Endothelial cell (in vitro differentiated cells): ENCODE data around the gene IL2RG. TPM values are rescaled to one million over a fixed set of nuclear protein-coding genes. Genes with fewer than 3 reads are reported as not detected.

Experiments
- DNase-seq: peaks from one replicate; pipeline ENCODE4 v3.0.0; 2021; ENCODE audit warnings: low spot score
- H3K27ac Mint-ChIP-seq: one replicate; pipeline ENCODE4 v1.8.0; 2021; ENCODE audit warnings: mixed read lengths, inconsistent platforms; ENCODE audit not compliant: unreplicated experiment
- H3K27me3 Mint-ChIP-seq: one replicate; pipeline ENCODE4 v1.8.0; 2021; ENCODE audit warnings: mild to moderate bottlenecking, moderate library complexity, mixed read lengths, inconsistent platforms; ENCODE audit not compliant: unreplicated experiment
- H3K36me3 Mint-ChIP-seq: one replicate; pipeline ENCODE4 v1.8.0; 2021; ENCODE audit warnings: mild to moderate bottlenecking, low read depth, mixed read lengths, inconsistent platforms; ENCODE audit not compliant: unreplicated experiment
- H3K4me1 Mint-ChIP-seq: one replicate; pipeline ENCODE4 v1.8.0; 2021; ENCODE audit warnings: mild to moderate bottlenecking, mixed read lengths, inconsistent platforms; ENCODE audit not compliant: unreplicated experiment
- H3K4me3 Mint-ChIP-seq: one replicate; pipeline ENCODE4 v1.8.0; 2021; ENCODE audit warnings: mild to moderate bottlenecking, mixed read lengths, inconsistent platforms; ENCODE audit not compliant: unreplicated experiment
- H3K9me3 Mint-ChIP-seq: one replicate; pipeline ENCODE4 v1.8.0; 2021; ENCODE audit warnings: mixed read lengths, inconsistent platforms; ENCODE audit not compliant: unreplicated experiment
- long read RNA-seq: library from polyadenylated mRNA; unstranded; transcript quantifications from one replicate; pipeline ENCODE4 v2.0.0, GENCODE V29; 2020; ENCODE audit not compliant: unreplicated experiment
- total RNA-seq: library from RNA; stranded (reverse); fragmentation: NEBNext Ultra II Directional; extraction: Animal tissue kit (Norgen Biotek cat#: 25700); gene quantifications from one replicate; pipeline ENCODE4 v1.2.1, GENCODE V29; 2021; ENCODE audit not compliant: unreplicated experiment
- TF ChIP-seq, protein P1 (sequence below): fragments of 200-600 bp; sonication (generic); IDR thresholded peaks from one replicate; pipeline ENCODE4 v1.5.0; 2021; ENCODE audit warnings: antibody characterized with exemption; ENCODE audit not compliant: unreplicated experiment

Gene IL2RG
- not detected for total RNA-seq
- long read RNA-seq: 0 reads

- no peaks in the 10 kb centered on the region for H3K36me3 Mint-ChIP-seq
- TF ChIP-seq, protein P1, sequence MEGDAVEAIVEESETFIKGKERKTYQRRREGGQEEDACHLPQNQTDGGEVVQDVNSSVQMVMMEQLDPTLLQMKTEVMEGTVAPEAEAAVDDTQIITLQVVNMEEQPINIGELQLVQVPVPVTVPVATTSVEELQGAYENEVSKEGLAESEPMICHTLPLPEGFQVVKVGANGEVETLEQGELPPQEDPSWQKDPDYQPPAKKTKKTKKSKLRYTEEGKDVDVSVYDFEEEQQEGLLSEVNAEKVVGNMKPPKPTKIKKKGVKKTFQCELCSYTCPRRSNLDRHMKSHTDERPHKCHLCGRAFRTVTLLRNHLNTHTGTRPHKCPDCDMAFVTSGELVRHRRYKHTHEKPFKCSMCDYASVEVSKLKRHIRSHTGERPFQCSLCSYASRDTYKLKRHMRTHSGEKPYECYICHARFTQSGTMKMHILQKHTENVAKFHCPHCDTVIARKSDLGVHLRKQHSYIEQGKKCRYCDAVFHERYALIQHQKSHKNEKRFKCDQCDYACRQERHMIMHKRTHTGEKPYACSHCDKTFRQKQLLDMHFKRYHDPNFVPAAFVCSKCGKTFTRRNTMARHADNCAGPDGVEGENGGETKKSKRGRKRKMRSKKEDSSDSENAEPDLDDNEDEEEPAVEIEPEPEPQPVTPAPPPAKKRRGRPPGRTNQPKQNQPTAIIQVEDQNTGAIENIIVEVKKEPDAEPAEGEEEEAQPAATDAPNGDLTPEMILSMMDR: no peak
These were observed at the start of gene IL2RG for GRCh38 chrX:71111141-71111843. TSS of gene IL2RG (minus strand) at chrX:71111577. CDS start at chrX:71111539, 38 bp downstream.

GRCh38 chrX:71160475-71160874, 49.1 kb upstream of the IL2RG start:
- Mint-ChIP-seq H3K9me3 (no peaks in the 10 kb centered on the region), H3K27me3 (no peaks in the 10 kb centered on the region), H3K27ac (no peak overlapping the region), H3K4me3 (no peak overlapping the region), H3K36me3 (peaks cover 4% of the 10 kb centered on the region), H3K4me1 (peaks cover 4% of the 10 kb centered on the region)
- TF ChIP-seq, protein P1: no peak
- DNase-seq: no peak

More at GRCh38 chrX:71111141-71111843, at the start of gene IL2RG:
- Mint-ChIP-seq H3K4me3 (no peak within 1 kb of the TSS), H3K9me3 (no peaks in the 10 kb centered on the region), H3K27me3 (peaks cover 8% of the 10 kb centered on the region), H3K4me1 (peaks cover 3% of the 10 kb centered on the region), H3K27ac (peak within 1 kb of the TSS; percentile 36)
- no peak for DNase-seq

GRCh38 chrX:71159335-71159734, 48.0 kb upstream of the IL2RG start:
- Mint-ChIP-seq H3K4me1 (peaks cover 4% of the 10 kb centered on the region), H3K9me3 (no peaks in the 10 kb centered on the region), H3K27me3 (no peaks in the 10 kb centered on the region), H3K27ac (no peak overlapping the region), H3K36me3 (peaks cover 5% of the 10 kb centered on the region), H3K4me3 (no peak overlapping the region)
- no peak for DNase-seq
- TF ChIP-seq, protein P1: no peak

DNA sequence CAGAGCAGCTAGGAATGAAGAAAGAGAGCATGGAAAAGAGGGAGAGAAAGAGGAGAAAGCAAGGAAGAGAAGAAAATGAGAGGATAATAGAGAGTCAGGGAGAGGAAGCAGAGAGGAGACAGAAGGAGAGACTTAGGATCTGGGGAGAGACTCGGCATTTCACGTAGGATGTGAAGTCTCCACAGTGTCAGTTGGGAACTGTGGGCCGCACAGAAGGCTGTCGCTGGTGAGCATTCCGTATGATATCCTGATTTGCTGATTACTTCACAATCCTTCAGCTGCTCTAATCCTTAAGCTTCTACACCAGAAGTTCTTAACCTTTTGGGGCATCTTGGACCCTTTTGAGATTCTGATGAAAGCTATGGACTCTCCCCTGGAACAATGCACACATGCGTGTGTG, 47.2 kb upstream of the IL2RG start:
- Mint-ChIP-seq H3K36me3 (peaks cover 5% of the 10 kb centered on the region), H3K4me1 (peaks cover 4% of the 10 kb centered on the region), H3K4me3 (peak overlapping the region; percentile 39), H3K9me3 (no peaks in the 10 kb centered on the region), H3K27ac (no peak overlapping the region), H3K27me3 (peaks cover 4% of the 10 kb centered on the region)
- DNase-seq: no peak
- TF ChIP-seq, protein P1: no peak

GRCh38 chrX:71154641-71155040, 43.3 kb upstream of the IL2RG start:
- Mint-ChIP-seq H3K36me3 (peaks cover 5% of the 10 kb centered on the region), H3K4me3 (no peak overlapping the region), H3K4me1 (peaks cover 3% of the 10 kb centered on the region), H3K27ac (no peak overlapping the region), H3K27me3 (peaks cover 9% of the 10 kb centered on the region), H3K9me3 (no peaks in the 10 kb centered on the region)
- TF ChIP-seq, protein P1: no peak
- DNase-seq: no peak
